Measurements from ENCODE around the gene ALDH9A1.

ALDH9A1 gene

DNA sequence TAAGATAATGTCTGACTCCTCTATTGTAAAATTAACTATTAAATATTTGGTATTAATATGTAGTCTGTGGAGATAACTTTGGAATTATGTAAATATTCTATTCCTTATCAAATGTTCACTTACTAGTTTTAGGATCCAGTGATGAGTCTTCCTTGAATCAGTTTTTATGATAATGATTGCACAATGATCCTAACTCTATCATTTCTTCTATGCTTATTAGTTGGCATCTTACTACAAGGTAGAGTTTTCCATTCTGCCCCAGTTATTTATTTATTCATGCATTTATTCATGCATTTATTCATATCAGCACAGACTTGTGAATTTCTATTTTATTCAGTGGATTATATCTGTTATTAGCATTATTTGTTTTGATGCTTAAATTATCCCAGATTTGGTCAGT lies 74.7 kb downstream of the ALDH9A1 start:
- no peak for DNase-seq (ENCODE audit: low spot score)

DNA sequence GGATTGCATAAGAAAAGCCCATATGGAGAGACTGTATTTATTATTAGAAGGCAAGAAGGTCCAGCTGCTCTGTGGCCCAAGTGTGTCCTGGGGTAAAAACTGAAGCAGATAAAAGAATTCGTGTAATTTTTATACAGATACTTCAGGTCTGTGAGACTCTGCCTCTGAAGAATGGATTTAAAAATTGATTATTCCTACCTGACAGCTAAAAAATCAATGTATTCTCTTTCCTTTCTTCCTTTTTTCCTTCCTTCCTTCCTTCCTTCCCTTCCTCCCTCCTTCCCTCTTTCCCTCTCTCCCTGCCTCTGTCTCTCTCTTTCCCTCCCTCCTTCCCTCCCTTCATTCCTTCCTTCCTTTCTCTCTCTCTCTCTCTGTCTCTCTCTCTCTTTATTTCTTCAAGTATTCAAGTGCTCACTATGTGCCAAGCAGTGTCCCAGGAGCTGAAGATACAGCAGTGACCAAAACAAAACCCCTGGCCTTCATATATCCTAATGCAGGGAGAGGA lies 78.7 kb downstream of the ALDH9A1 start:
- no peak for DNase-seq (ENCODE audit: low spot score)

DNA sequence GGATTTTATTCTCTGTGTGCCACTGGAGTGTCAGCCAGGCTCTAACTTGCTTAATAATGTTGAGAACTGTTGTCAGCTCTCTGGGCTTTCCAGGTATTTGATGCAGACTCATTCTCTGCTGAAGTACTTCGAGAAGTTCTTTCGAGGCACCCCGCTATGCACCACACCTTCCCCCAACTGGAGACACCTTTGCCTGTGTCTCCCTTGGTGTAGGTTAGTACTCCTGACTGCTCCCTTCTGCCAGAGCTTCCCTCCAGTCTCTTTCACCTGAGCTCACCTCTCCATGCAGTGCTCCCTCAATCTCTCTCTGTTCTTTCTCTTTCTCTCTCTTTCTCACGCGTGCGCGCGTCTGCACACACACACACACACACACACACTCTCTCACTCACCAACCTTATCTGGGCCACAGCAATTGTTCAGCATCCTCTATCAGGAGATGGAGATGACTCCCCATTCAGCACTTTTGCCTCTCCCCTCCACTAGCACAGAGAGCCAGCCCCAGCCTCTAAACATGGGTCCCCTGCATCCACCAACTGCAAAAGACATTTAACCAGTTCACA lies 81.3 kb downstream of the ALDH9A1 start:
- no peak for DNase-seq (ENCODE audit: low spot score)

DNA sequence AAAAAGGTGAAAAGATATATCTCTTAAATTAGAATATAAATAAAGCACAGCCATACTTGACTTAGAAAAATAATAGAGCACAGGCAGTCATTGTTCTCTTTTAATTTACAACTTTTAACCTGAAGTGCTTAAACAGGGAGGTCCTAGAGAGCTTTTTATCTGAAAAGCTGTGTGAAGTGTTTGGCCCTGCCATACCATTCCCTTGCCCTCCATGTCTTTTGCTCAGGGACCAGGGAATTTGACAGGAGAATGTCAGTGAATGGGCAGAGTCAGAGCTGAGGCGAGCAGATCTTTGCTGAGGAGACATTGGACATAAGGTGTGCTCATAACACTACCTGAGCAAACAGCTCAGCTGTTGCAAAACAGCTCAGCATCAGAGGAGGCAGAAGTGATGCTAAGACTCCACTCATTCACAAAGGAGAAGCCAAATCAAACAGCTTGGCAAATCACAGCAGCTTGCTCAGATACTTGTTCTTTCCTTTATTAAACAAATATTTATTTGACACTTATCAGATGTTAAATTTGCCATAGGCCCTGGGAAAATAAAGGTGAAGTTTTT lies 82.2 kb downstream of the ALDH9A1 start:
- DNase-seq (ENCODE audit: low spot score): no peak

All from HuH-7 (cell line).